ENCODE measurements around the gene AFAP1L2. TPM values are rescaled to one million over a fixed set of nuclear protein-coding genes. Genes with fewer than 3 reads are reported as not detected.

Gene AFAP1L2
- total and polyA plus RNA-seq, 2 donors (not counting 1 experiment from before 2014, with no cell fraction given): 4.7 to 4.9 TPM

GRCh38 chr10:114408968-114409444 lies 4.7 kb upstream of the AFAP1L2 start:
- Histone ChIP-seq H3K4me2 (replicated peaks; ENCODE audit: low read depth, low read length, poor library complexity, severe bottlenecking) (no peak overlapping the region), H3K4me3 (ENCODE audit: control extremely low read depth in 1 of 5, extremely low read depth in 1 of 5, insufficient read depth in 1 of 5, low read depth in 2 of 5, low read length in 4 of 5) (no peak overlapping the region), H3K79me2 (ENCODE audit: control insufficient read depth, insufficient read depth, low read length) (no peaks in the 10 kb centered on the region), H3K27ac (ENCODE audit: low read length in 2 of 2) (no peak overlapping the region), H3K36me3 (replicated peaks in 1 of 2; ENCODE audit: control extremely low read depth in 1 of 2, control insufficient read depth in 1 of 2, extremely low read depth in 1 of 2, insufficient read depth in 2 of 2, low read length in 1 of 2) (no peaks in the 10 kb centered on the region), H3K9me3 (ENCODE audit: control extremely low read depth in 1 of 3, control insufficient read depth in 2 of 3, insufficient read depth in 1 of 3, low read length in 2 of 3) (no peaks in the 10 kb centered on the region), H3K9ac (ENCODE audit: low read length) (no peak overlapping the region), H3K4me1 (ENCODE audit: control insufficient read depth in 2 of 2, insufficient read depth in 2 of 2, low read length in 2 of 2) (peaks cover 0 to 3% of the 10 kb centered on the region in 2 donors), H4K20me1 (ENCODE audit: control insufficient read depth, insufficient read depth, low read length, poor library complexity, severe bottlenecking) (no peaks in the 10 kb centered on the region), H3K27me3 (replicated peaks in 1 of 4; ENCODE audit: control extremely low read depth in 1 of 4, control insufficient read depth in 3 of 4, insufficient read depth in 4 of 4, low read length in 3 of 4) (peaks cover 0 to 34% (median 0%) of the 10 kb centered on the region in 4 experiments), H2AFZ (ENCODE audit: insufficient read depth, low read depth, low read length, poor library complexity, severe bottlenecking) (no peak overlapping the region)
- Mint-ChIP-seq H3K27me3 (peaks cover 41% of the 10 kb centered on the region), H3K4me3 (no peak overlapping the region), H3K9me3 (ENCODE audit: insufficient read depth) (no peaks in the 10 kb centered on the region), H3K4me1 (peaks cover 5% of the 10 kb centered on the region), H3K27ac (no peak overlapping the region)
- WGBS (ENCODE audit: insufficient coverage): 72% methylated on average over 4 of the region's 5 CpGs
- intact Hi-C loops (cut with micrococcal nuclease): no loop called here
- TF ChIP-seq CTCF (IDR thresholded peaks at IDR 0.05) (no peak), EZH2 (IDR thresholded peaks at IDR 0.05; ENCODE audit: borderline replicate concordance, insufficient read depth, low read depth, low read length, poor library complexity, severe bottlenecking) (no peak)
- ChIA-PET CTCF (no interaction called here), POLR2A (no interaction called here)
- no peak for DNase-seq
- no peak for ATAC-seq (ENCODE audit: low read depth)

- H3K27ac Mint-ChIP-seq: no peak overlapping the region
Measured at GRCh38 chr10:114408112-114408967, 4.0 kb upstream of the AFAP1L2 start.

More at GRCh38 chr10:114408112-114408967, 4.0 kb upstream of the AFAP1L2 start:
- Histone ChIP-seq H3K27me3 (replicated peaks in 1 of 4; ENCODE audit: control extremely low read depth in 1 of 4, control insufficient read depth in 3 of 4, insufficient read depth in 4 of 4, low read length in 3 of 4) (peaks cover 0 to 38% (median 3%) of the 10 kb centered on the region in 4 experiments), H4K20me1 (ENCODE audit: control insufficient read depth, insufficient read depth, low read length, poor library complexity, severe bottlenecking) (no peaks in the 10 kb centered on the region), H3K4me2 (replicated peaks; ENCODE audit: low read depth, low read length, poor library complexity, severe bottlenecking) (no peak overlapping the region), H3K9me3 (ENCODE audit: control extremely low read depth in 1 of 3, control insufficient read depth in 2 of 3, insufficient read depth in 1 of 3, low read length in 2 of 3) (peaks cover 0 to 6% (median 0%) of the 10 kb centered on the region in 3 donors), H3K4me3 (ENCODE audit: control extremely low read depth in 1 of 5, extremely low read depth in 1 of 5, insufficient read depth in 1 of 5, low read depth in 2 of 5, low read length in 4 of 5) (no peak overlapping the region), H2AFZ (ENCODE audit: insufficient read depth, low read depth, low read length, poor library complexity, severe bottlenecking) (no peak overlapping the region), H3K36me3 (replicated peaks in 1 of 2; ENCODE audit: control extremely low read depth in 1 of 2, control insufficient read depth in 1 of 2, extremely low read depth in 1 of 2, insufficient read depth in 2 of 2, low read length in 1 of 2) (no peaks in the 10 kb centered on the region), H3K4me1 (ENCODE audit: control insufficient read depth in 2 of 2, insufficient read depth in 2 of 2, low read length in 2 of 2) (peaks cover 6 to 10% of the 10 kb centered on the region in 2 donors), H3K9ac (ENCODE audit: low read length) (no peak overlapping the region), H3K27ac (ENCODE audit: low read length in 2 of 2) (no peak overlapping the region), H3K79me2 (ENCODE audit: control insufficient read depth, insufficient read depth, low read length) (no peaks in the 10 kb centered on the region)
- no peak for TF ChIP-seq CTCF (IDR thresholded peaks at IDR 0.05)
- no peak for TF ChIP-seq EZH2 (IDR thresholded peaks at IDR 0.05; ENCODE audit: borderline replicate concordance, insufficient read depth, low read depth, low read length, poor library complexity, severe bottlenecking)
- Mint-ChIP-seq H3K27me3 (peaks cover 42% of the 10 kb centered on the region), H3K9me3 (ENCODE audit: insufficient read depth) (no peaks in the 10 kb centered on the region), H3K4me3 (no peak overlapping the region), H3K4me1 (peaks cover 7% of the 10 kb centered on the region)
- CTCF ChIA-PET: no interaction called here
- POLR2A ChIA-PET: no interaction called here
- WGBS (ENCODE audit: insufficient coverage): 79% methylated on average over 8 of the region's 12 CpGs
- intact Hi-C loops (cut with micrococcal nuclease): no loop called here
- DNase-seq: no peak
- ATAC-seq (ENCODE audit: low read depth): no peak
